Panc1 (cell line): ENCODE measurements around the gene ZNF32. TPM values are rescaled to one million over a fixed set of nuclear protein-coding genes. Genes with fewer than 3 reads are reported as not detected.

ENCODE experiments used
- ATAC-seq: fragments of 200-7000 bp; cut with Tn5 transposase; 2 replicates; pipeline ENCODE4 v1.9.1; 2020; ENCODE audit warnings: mild to moderate bottlenecking, moderate library complexity
- BruUV-seq: library from RNA; stranded (reverse); fragments of 400-500 nt; replicated peaks from 2 replicates; lab custom pipeline; 2021; lab: Mats Ljungman, UMichigan
- CTCF ChIA-PET: fragments of 300-600 bp; sonication (Branson Sonifier 250); formaldehyde crosslinking; loops from one replicate; lab custom pipeline; 2022; ENCODE audit warnings: antibody characterized with exemption; lab: Charles Lee
- POLR2A ChIA-PET: fragments of 300-600 bp; sonication (Branson Sonifier 250); formaldehyde crosslinking; loops from one replicate; lab custom pipeline; 2022; ENCODE audit warnings: antibody characterized with exemption; lab: Charles Lee
- DNase-seq: peaks from one replicate; pipeline ENCODE4 v3.0.0-alpha.2; 2010; ENCODE audit warnings: low read depth, low spot score
- H3K27ac ChIP-seq: 2 replicates; pipeline ENCODE4 v1.5.1; 2011; ENCODE audit warnings: mild to moderate bottlenecking, low read length, inconsistent platforms
- H3K27me3 ChIP-seq: fragments of 200-500 bp; sonication (Bioruptor generic); 2 replicates; pipeline ENCODE4 v1.6.0; 2014; ENCODE audit warnings: low read length, inconsistent platforms; ENCODE audit not compliant: control insufficient read depth, insufficient read depth
- H3K36me3 ChIP-seq: fragments of 200-500 bp; sonication (Bioruptor generic); 2 replicates; pipeline ENCODE4 v1.5.1; 2014; ENCODE audit warnings: inconsistent platforms, mild to moderate bottlenecking, low read length, moderate library complexity; ENCODE audit not compliant: control insufficient read depth, insufficient read depth
- H3K4me1 ChIP-seq: 2 replicates; pipeline ENCODE4 v1.5.1; 2011; ENCODE audit warnings: inconsistent platforms, mild to moderate bottlenecking, low read length, moderate library complexity; ENCODE audit not compliant: control insufficient read depth, insufficient read depth
- H3K4me3 ChIP-seq, 2 experiments: 2 replicates each; pipeline ENCODE4 v1.5.1; 2011 to 2012; ENCODE audit warnings: low read depth in 2 of 2, low read length in 2 of 2, mild to moderate bottlenecking in 2 of 2, inconsistent platforms in 1 of 2, moderate library complexity in 1 of 2
- H3K9me3 ChIP-seq: fragments of 200-500 bp; sonication (Bioruptor generic); 2 replicates; pipeline ENCODE4 v1.5.1; 2014; ENCODE audit warnings: low read depth, mild to moderate bottlenecking, inconsistent platforms, low read length, moderate library complexity; ENCODE audit not compliant: control insufficient read depth, insufficient read depth
- CTCF ChIP-seq: fragments of 450-650 bp; IDR thresholded peaks from 2 replicates; pipeline ENCODE4 v1.5.1; 2017; ENCODE audit warnings: mild to moderate bottlenecking
- POLR2AphosphoS5 ChIP-seq: IDR thresholded peaks from 2 replicates; pipeline ENCODE4 v1.6.1; 2012; ENCODE audit warnings: mild to moderate bottlenecking, low read depth, low read length, moderate library complexity
- REST ChIP-seq, 2 experiments: IDR thresholded peaks; 2 replicates each; pipeline ENCODE4 v1.6.1; 2011 to 2012; ENCODE audit warnings: low read depth in 2 of 2, control low read depth in 1 of 2, low read length in 1 of 2, mild to moderate bottlenecking in 1 of 2, moderate library complexity in 1 of 2; ENCODE audit not compliant: insufficient read depth in 1 of 2
- SIN3A ChIP-seq: IDR thresholded peaks from 2 replicates; pipeline ENCODE4 v1.6.1; 2012; ENCODE audit warnings: low read depth, mild to moderate bottlenecking, low read length, moderate library complexity, borderline replicate concordance; ENCODE audit not compliant: insufficient read depth
- TCF7L2 ChIP-seq: IDR thresholded peaks from 2 replicates; pipeline ENCODE4 v1.6.1; 2011; ENCODE audit warnings: mild to moderate bottlenecking, low read depth, low read length, inconsistent platforms
- in situ Hi-C: cut with HindIII; loops from 2 replicates; pipeline ENCODE4 v1.10.0; 2016; ENCODE audit warnings: low sequenced_read_pairs, low pct_unique_long_range_greater_than_20kb
- intact Hi-C: fragments of 100-400 bp; cut with micrococcal nuclease; formaldehyde crosslinking; loops from one replicate; pipeline ENCODE4 v1.10.0; 2022; ENCODE audit not compliant: unreplicated experiment
- total RNA-seq: library from RNA; stranded (reverse); gene quantifications from one replicate; pipeline ENCODE4 v1.2.1, GENCODE V29; 2021; ENCODE audit not compliant: unreplicated experiment

Gene ZNF32
- total RNA-seq, 1 experiment from 2014 or later: 35.6 TPM

GRCh38 chr10:43622038-43622437 lies 26.6 kb downstream of the ZNF32 start:
- ChIA-PET CTCF (no interaction called here), POLR2A (no interaction called here)
- Histone ChIP-seq H3K27ac (no peak overlapping the region), H3K4me3 (no peak overlapping the region), H3K36me3 (no peaks in the 10 kb centered on the region), H3K9me3 (peaks cover 32% of the 10 kb centered on the region; the same call in 1 of the 2 replicates), H3K27me3 (no peaks in the 10 kb centered on the region), H3K4me1 (no peaks in the 10 kb centered on the region)
- in situ Hi-C loops: no loop called here
- no TSS peak for BruUV-seq
- ATAC-seq (no peak), DNase-seq (no peak)
- no peak for TF ChIP-seq REST (IDR thresholded peaks at IDR 0.05; ENCODE audit: insufficient read depth in 1 of 2, low read depth in 2 of 2, low read length in 1 of 2)
- no peak for TF ChIP-seq CTCF
- TF ChIP-seq SIN3A: no peak
- no peak for TF ChIP-seq TCF7L2
- no peak for TF ChIP-seq POLR2AphosphoS5
- intact Hi-C loops: no loop called here

GRCh38 chr10:43619368-43619767 lies 29.3 kb downstream of the ZNF32 start:
- Histone ChIP-seq H3K4me3 (no peak overlapping the region), H3K4me1 (no peaks in the 10 kb centered on the region), H3K27ac (no peak overlapping the region), H3K36me3 (no peaks in the 10 kb centered on the region), H3K27me3 (no peaks in the 10 kb centered on the region), H3K9me3 (peaks cover 58% of the 10 kb centered on the region)
- ATAC-seq: no peak
- no TSS peak for BruUV-seq
- CTCF ChIA-PET: no interaction called here
- in situ Hi-C loops (no loop called here), intact Hi-C loops (no loop called here)
- POLR2A ChIA-PET: no interaction called here
- TF ChIP-seq TCF7L2 (no peak), CTCF (no peak), POLR2AphosphoS5 (no peak), REST (IDR thresholded peaks at IDR 0.05; ENCODE audit: insufficient read depth in 1 of 2, low read depth in 2 of 2, low read length in 1 of 2) (no peak), SIN3A (no peak)
- DNase-seq: no peak
